ENCODE data around the gene CELA1.

The CELA1 gene

DNA sequence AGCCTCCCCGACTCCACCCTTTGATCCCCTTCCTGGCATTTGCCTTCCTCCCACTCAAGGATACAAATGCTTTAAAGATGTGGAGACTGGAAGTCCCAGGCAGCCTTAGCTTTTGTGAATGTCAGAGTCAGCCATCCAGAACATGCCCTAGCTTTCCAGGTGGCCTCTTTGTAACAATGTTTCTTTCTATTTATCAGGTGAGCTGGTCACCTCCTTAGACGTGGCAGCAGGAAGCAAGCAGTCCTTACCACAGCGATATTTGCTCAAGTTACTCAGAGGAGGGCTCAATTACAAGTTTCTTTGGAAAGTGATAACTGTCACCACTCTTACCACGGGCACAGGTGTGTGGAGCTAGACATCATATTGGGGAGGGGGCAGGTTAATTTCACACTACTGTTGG, 39.9 kb upstream of the CELA1 start:
- TF ChIP-seq, protein P1, sequence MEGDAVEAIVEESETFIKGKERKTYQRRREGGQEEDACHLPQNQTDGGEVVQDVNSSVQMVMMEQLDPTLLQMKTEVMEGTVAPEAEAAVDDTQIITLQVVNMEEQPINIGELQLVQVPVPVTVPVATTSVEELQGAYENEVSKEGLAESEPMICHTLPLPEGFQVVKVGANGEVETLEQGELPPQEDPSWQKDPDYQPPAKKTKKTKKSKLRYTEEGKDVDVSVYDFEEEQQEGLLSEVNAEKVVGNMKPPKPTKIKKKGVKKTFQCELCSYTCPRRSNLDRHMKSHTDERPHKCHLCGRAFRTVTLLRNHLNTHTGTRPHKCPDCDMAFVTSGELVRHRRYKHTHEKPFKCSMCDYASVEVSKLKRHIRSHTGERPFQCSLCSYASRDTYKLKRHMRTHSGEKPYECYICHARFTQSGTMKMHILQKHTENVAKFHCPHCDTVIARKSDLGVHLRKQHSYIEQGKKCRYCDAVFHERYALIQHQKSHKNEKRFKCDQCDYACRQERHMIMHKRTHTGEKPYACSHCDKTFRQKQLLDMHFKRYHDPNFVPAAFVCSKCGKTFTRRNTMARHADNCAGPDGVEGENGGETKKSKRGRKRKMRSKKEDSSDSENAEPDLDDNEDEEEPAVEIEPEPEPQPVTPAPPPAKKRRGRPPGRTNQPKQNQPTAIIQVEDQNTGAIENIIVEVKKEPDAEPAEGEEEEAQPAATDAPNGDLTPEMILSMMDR (IDR thresholded peaks at IDR 0.05; ENCODE audit: low read depth, low read length, missing control alignments) = no peak
- in situ Hi-C loops (cut with HindIII; ENCODE audit: low pct_ligation_motif_present, low sequenced_read_pairs) = no loop called here
- H3K27ac ChIP-seq = no peak overlapping the region
- H3K36me3 ChIP-seq (replicated peaks) = no peaks in the 10 kb centered on the region
- DNase-seq = no peak
- H3K4me3 ChIP-seq (ENCODE audit: low read depth, low read length) = no peak overlapping the region
- no peaks in the 10 kb centered on the region for H3K27me3 ChIP-seq (replicated peaks)

DNA sequence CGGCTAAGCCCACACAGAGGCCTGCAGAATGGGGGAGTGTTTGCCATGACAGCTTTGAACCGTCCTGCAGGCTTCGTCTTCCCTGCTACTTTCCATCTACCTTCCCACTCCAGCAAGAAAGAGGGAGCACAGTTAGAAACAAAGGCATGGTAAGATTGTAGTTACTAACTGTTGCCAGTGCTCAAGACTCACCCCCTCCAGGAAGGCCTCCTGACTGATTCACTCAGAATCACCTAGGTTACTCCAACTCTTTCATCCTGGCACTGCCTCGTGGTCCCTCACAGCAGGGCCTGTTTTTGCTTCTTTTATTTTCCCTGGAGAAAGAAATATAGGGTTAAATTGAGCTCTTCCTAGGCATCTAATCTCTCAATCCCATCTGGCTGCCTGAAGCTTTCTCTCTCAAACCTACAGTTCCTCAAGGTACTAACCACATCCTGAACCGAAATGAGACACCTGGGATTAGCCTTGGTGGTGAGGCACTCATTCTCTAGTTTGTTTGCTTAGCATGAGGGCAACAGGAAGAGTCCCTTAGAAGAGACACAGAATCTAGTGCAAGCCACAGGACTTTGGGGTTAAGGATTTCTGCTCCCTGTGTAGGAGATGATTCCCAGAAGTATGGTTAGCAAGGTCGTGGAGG, 36.9 kb upstream of the CELA1 start:
- TF ChIP-seq, protein P1 (IDR thresholded peaks at IDR 0.05; ENCODE audit: low read depth, low read length, missing control alignments) = no peak
- Histone ChIP-seq H3K27ac (no peak overlapping the region), H3K4me3 (ENCODE audit: low read depth, low read length) (no peak overlapping the region), H3K36me3 (replicated peaks) (no peaks in the 10 kb centered on the region), H3K27me3 (replicated peaks) (no peaks in the 10 kb centered on the region)
- in situ Hi-C loops (cut with HindIII; ENCODE audit: low pct_ligation_motif_present, low sequenced_read_pairs) = no loop called here
- no peak for DNase-seq

DNA sequence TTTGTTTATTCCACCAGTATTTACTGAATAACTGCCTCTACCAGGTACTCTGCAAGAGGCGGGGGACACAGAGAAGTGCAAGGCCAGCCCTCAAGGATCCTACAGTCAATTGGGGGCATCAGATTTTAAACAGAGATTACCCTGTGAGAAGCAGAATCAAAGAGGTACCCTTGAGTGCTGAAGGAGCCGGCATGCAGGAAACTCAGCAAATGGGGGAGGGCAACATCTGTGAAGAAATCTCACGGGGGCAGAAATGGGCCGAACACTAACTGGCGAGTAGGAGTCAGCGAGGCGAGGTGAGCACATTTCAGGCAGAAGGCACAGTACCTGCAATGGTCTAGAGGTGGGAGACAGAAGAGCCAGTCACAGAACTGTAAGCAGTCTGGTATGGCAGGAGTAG, 35.7 kb upstream of the CELA1 start:
- in situ Hi-C loops (cut with HindIII; ENCODE audit: low pct_ligation_motif_present, low sequenced_read_pairs) = no loop called here
- TF ChIP-seq, protein P1 (IDR thresholded peaks at IDR 0.05; ENCODE audit: low read depth, low read length, missing control alignments) = no peak
- Histone ChIP-seq H3K36me3 (replicated peaks) (no peaks in the 10 kb centered on the region), H3K27ac (no peak overlapping the region), H3K4me3 (ENCODE audit: low read depth, low read length) (no peak overlapping the region), H3K27me3 (replicated peaks) (no peaks in the 10 kb centered on the region)
- DNase-seq = no peak

DNA sequence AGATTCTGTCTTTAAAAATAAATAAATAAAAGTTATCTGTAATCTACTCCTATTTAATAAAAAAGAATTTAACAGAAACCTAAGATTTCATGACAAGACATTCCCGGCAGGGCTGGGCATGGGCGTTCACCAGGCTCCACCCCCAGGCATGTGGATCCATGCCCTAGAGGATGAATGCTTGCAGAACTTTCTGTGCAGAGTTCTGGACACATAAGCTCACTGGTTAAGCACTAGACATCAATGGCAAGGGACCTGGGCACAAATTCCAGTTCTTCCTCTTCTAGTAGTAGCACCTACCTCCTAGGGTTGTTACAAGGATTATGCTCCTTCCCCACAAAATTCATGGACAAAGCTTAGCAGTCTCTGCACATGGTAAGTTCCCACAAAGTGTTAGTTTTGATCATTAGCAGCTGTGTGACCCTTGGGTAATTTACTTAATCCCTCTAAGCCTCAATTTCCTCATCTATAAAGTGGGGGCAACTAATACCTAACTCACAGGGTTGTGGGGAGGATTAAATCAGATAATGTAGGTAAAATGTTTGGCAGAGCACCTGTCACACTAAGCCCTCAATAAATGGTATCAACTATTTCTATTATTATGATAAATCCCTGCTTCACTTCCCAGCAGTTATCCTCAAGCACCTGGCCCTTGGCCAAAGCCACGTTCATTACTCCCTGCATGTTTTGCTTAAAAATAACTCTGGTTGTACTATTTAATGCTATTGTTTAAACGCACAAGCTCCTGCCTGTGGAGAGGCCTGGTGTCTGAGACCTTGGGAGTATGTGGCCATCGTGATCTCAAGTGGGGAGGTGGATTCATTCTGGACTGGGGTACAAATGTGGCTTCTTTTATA, 35.0 kb upstream of the CELA1 start:
- in situ Hi-C loops (cut with HindIII; ENCODE audit: low pct_ligation_motif_present, low sequenced_read_pairs) = no loop called here
- DNase-seq = no peak
- Histone ChIP-seq H3K27me3 (replicated peaks) (no peaks in the 10 kb centered on the region), H3K4me3 (ENCODE audit: low read depth, low read length) (no peak overlapping the region), H3K27ac (no peak overlapping the region), H3K36me3 (replicated peaks) (no peaks in the 10 kb centered on the region)
- TF ChIP-seq, protein P1 (IDR thresholded peaks at IDR 0.05; ENCODE audit: low read depth, low read length, missing control alignments) = no peak

DNA sequence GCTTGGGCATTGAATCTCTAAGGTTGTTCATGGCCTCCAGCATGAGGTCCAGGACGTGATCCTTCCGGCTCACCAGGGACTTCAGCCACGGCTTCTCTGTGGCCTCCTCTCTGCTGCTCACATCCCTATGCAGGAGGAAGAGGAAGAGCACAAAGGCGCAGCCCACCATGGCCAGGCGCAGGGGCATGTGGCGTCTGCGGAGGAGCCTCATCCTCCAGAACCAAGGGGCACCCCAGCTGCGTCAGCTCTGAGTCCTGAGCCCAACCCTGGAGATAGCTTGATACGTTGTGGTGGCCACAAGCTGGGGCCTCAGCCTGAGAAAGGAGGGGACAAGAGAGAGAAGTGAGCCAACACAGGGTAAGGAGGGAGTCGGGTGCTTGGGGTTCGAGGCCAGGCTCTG, 33.1 kb upstream of the CELA1 start:
- Histone ChIP-seq H3K4me3 (ENCODE audit: low read depth, low read length) (no peak overlapping the region), H3K27ac (no peak overlapping the region), H3K36me3 (replicated peaks) (no peaks in the 10 kb centered on the region), H3K27me3 (replicated peaks) (no peaks in the 10 kb centered on the region)
- no peak for DNase-seq
- TF ChIP-seq, protein P1 (IDR thresholded peaks at IDR 0.05; ENCODE audit: low read depth, low read length, missing control alignments) = no peak
- in situ Hi-C loops (cut with HindIII; ENCODE audit: low pct_ligation_motif_present, low sequenced_read_pairs) = no loop called here
